ENCODE measurements around the gene HSPB8. TPM values are rescaled to one million over a fixed set of nuclear protein-coding genes. Genes with fewer than 3 reads are reported as not detected.

Gene HSPB8
- total and polyA plus RNA-seq, 4 donors, result 34.4 to 49.1 (median 40.7) TPM

GRCh38 chr12:119175081-119175480, 3.6 kb upstream of the HSPB8 start:
- Histone ChIP-seq H3K4me1 (ENCODE audit: control insufficient read depth in 5 of 5, insufficient read depth in 5 of 5, low read length in 5 of 5) (peaks cover 0 to 29% (median 0%) of the 10 kb centered on the region in 5 donors), H3K9ac (ENCODE audit: insufficient read depth in 1 of 2, low read length in 2 of 2) (no peak overlapping the region), H3K27me3 (ENCODE audit: control insufficient read depth in 3 of 3, insufficient read depth in 3 of 3, low read length in 2 of 3) (no peaks in the 10 kb centered on the region), H3K36me3 (ENCODE audit: control insufficient read depth in 4 of 4, insufficient read depth in 4 of 4, low read length in 4 of 4) (no peaks in the 10 kb centered on the region), H3K27ac (ENCODE audit: low read depth in 1 of 2, low read length in 1 of 2) (no peak overlapping the region), H3K4me3 (no peak overlapping the region), H3K9me3 (ENCODE audit: control insufficient read depth in 4 of 4, insufficient read depth in 3 of 4, low read length in 3 of 4) (no peaks in the 10 kb centered on the region)
- no peak for TF ChIP-seq CTCF (IDR thresholded peaks at IDR 0.05; ENCODE audit: control extremely low read depth, extremely low read depth)
- 85% methylated on average over 5 of the region's 5 CpGs for WGBS, 2 donors
- ATAC-seq (ENCODE audit: insufficient read depth, low FRiP score), result no peak
- no peak for DNase-seq

- ATAC-seq (ENCODE audit: insufficient read depth, low FRiP score) (no peak), DNase-seq (peak; percentile 84 to 90 (median 86))
- no peak for TF ChIP-seq CTCF (IDR thresholded peaks at IDR 0.05; ENCODE audit: control extremely low read depth, extremely low read depth)
- peak overlapping the region; percentile 22 to 67 for H3K9ac ChIP-seq (ENCODE audit: insufficient read depth in 1 of 2, low read length in 2 of 2)
- H3K4me3 ChIP-seq, result no peak overlapping the region
- H3K27me3 ChIP-seq (ENCODE audit: control insufficient read depth in 3 of 3, insufficient read depth in 3 of 3, low read length in 2 of 3), result no peaks in the 10 kb centered on the region
- peak overlapping the region; percentile 68 to 86 for H3K27ac ChIP-seq (ENCODE audit: low read depth in 1 of 2, low read length in 1 of 2)
- 36 to 49% methylated on average over 21 of the region's 21 CpGs for WGBS, 2 donors
- H3K9me3 ChIP-seq (ENCODE audit: control insufficient read depth in 4 of 4, insufficient read depth in 3 of 4, low read length in 3 of 4), result no peaks in the 10 kb centered on the region
- H3K4me1 ChIP-seq (ENCODE audit: control insufficient read depth in 5 of 5, insufficient read depth in 5 of 5, low read length in 5 of 5), result peaks cover 0 to 41% (median 0%) of the 10 kb centered on the region in 5 donors
- no peaks in the 10 kb centered on the region for H3K36me3 ChIP-seq (ENCODE audit: control insufficient read depth in 4 of 4, insufficient read depth in 4 of 4, low read length in 4 of 4)
Measured at GRCh38 chr12:119176267-119177055, 2.3 kb upstream of the HSPB8 start.

GRCh38 chr12:119177056-119177325, 1.7 kb upstream of the HSPB8 start:
- Histone ChIP-seq H3K27ac (ENCODE audit: low read depth in 1 of 2, low read length in 1 of 2) (peak overlapping the region in 1 of 2 donors; percentile 86), H3K27me3 (ENCODE audit: control insufficient read depth in 3 of 3, insufficient read depth in 3 of 3, low read length in 2 of 3) (no peaks in the 10 kb centered on the region), H3K4me3 (no peak overlapping the region), H3K4me1 (ENCODE audit: control insufficient read depth in 5 of 5, insufficient read depth in 5 of 5, low read length in 5 of 5) (peaks cover 0 to 46% (median 0%) of the 10 kb centered on the region in 5 donors), H3K9me3 (ENCODE audit: control insufficient read depth in 4 of 4, insufficient read depth in 3 of 4, low read length in 3 of 4) (no peaks in the 10 kb centered on the region), H3K9ac (ENCODE audit: insufficient read depth in 1 of 2, low read length in 2 of 2) (no peak overlapping the region), H3K36me3 (ENCODE audit: control insufficient read depth in 4 of 4, insufficient read depth in 4 of 4, low read length in 4 of 4) (no peaks in the 10 kb centered on the region)
- DNase-seq (no peak), ATAC-seq (ENCODE audit: insufficient read depth, low FRiP score) (no peak)
- 89 to 96% methylated on average over 4 of the region's 4 CpGs for WGBS, 2 donors
- no peak for TF ChIP-seq CTCF (IDR thresholded peaks at IDR 0.05; ENCODE audit: control extremely low read depth, extremely low read depth)

Measured in lung (tissue), 12 donors.